ENCODE results near the gene MTCL1.

GRCh38 chr18:8809514-8809913 is 104.2 kb downstream of the MTCL1 start:
- TF ChIP-seq POLR2A (IDR thresholded peaks at IDR 0.05; ENCODE audit: extremely low read depth, insufficient read length) (no peak), CTCF (IDR thresholded peaks at IDR 0.05; ENCODE audit: low read depth, low read length) (no peak)
